K562 (cell line): Measurements from ENCODE around the gene ROR2. TPM values are rescaled to one million over a fixed set of nuclear protein-coding genes. Genes with fewer than 3 reads are reported as not detected.
A peak's percentile ranks its signal among the peaks of the same experiment; 100 is the strongest.

Source experiments
- ELF1 ChIP-seq: fragments of 200-800 bp; sonication (Bioruptor generic); IDR thresholded peaks from 2 replicates; pipeline ENCODE4 v1.6.1; 2016; ENCODE audit warnings: missing genetic modification characterization, missing compliant biosample characterization
- HDAC2 ChIP-seq: fragments of 450-650 bp; IDR thresholded peaks from 2 replicates; pipeline ENCODE4 v1.6.1; 2016; ENCODE audit warnings: mild to moderate bottlenecking
- HNRNPH1 ChIP-seq: fragments of 200-400 bp; formaldehyde crosslinking; optimal IDR thresholded peaks from 2 replicates; pipeline ENCODE3; 2017; ENCODE audit warnings: low read depth, mild to moderate bottlenecking, low read length, moderate library complexity
- ILF3 ChIP-seq: fragments of 450-650 bp; IDR thresholded peaks from 2 replicates; pipeline ENCODE4 v1.6.1; 2018; ENCODE audit warnings: antibody characterized with exemption, mild to moderate bottlenecking, moderate library complexity, borderline replicate concordance
- KLF6 ChIP-seq: fragments of 250-450 bp; sonication (Bioruptor Pico); IDR thresholded peaks from 2 replicates; pipeline ENCODE4 v1.4.0; 2020; ENCODE audit warnings: mild to moderate bottlenecking, moderate library complexity, borderline replicate concordance
- LCOR ChIP-seq: sonication (generic); formaldehyde crosslinking; IDR thresholded peaks from 2 replicates; pipeline ENCODE4 v1.8.0; 2022; ENCODE audit warnings: mild to moderate bottlenecking, missing genetic modification reagents
- MEF2A ChIP-seq: IDR thresholded peaks from 2 replicates; pipeline ENCODE4 v1.6.1; 2011; ENCODE audit warnings: low read depth, mild to moderate bottlenecking, low read length, moderate library complexity; ENCODE audit not compliant: control insufficient read depth
- NFE2L1 ChIP-seq: fragments of 450-650 bp; IDR thresholded peaks from 2 replicates; pipeline ENCODE4 v1.6.1; 2016; ENCODE audit warnings: missing genetic modification characterization, low read depth, mild to moderate bottlenecking, missing compliant biosample characterization, moderate library complexity, borderline replicate concordance
- POLR2A ChIP-seq: fragments of 450-650 bp; conservative IDR thresholded peaks from 2 replicates; pipeline ENCODE4 v1.6.1; 2016
- RBM22 ChIP-seq: fragments of 200-400 bp; formaldehyde crosslinking; IDR thresholded peaks from 2 replicates; pipeline ENCODE4 v1.6.1; 2018; ENCODE audit warnings: low read length, low read depth; ENCODE audit not compliant: poor library complexity, severe bottlenecking
- SAP30 ChIP-seq: fragments of 200-600 bp; sonication (generic); IDR thresholded peaks from 2 replicates; pipeline ENCODE4 v1.6.1; 2012; ENCODE audit warnings: borderline replicate concordance, low read depth, mild to moderate bottlenecking, moderate library complexity, low read length, control low read depth, inconsistent platforms; ENCODE audit not compliant: insufficient read depth, poor library complexity, severe bottlenecking
- TAF1 ChIP-seq: IDR thresholded peaks from 2 replicates; pipeline ENCODE4 v1.6.1; 2011; ENCODE audit warnings: mild to moderate bottlenecking, low read length, moderate library complexity; ENCODE audit not compliant: insufficient read depth, control insufficient read depth, severe bottlenecking; ENCODE audit errors: extremely low read depth
- TRIM24 ChIP-seq, 2 experiments: fragments of 450-650 bp; IDR thresholded peaks; 2 replicates each; pipeline ENCODE4 v1.6.1; 2016
- ZFP36 ChIP-seq: fragments of 150-350 bp; IDR thresholded peaks from 2 replicates; pipeline ENCODE4 v1.6.1; 2018; ENCODE audit warnings: low read length, low read depth; ENCODE audit not compliant: partially characterized antibody
- ZNF175 ChIP-seq: fragments of 200-800 bp; sonication (Bioruptor generic); IDR thresholded peaks from 2 replicates; pipeline ENCODE4 v1.6.1; 2016; ENCODE audit warnings: low read depth, mild to moderate bottlenecking, missing genetic modification characterization, missing compliant biosample characterization
- ZNF239 ChIP-seq: fragments of 250-450 bp; sonication (Bioruptor Pico); IDR thresholded peaks from 2 replicates; pipeline ENCODE4 v1.4.0; 2020; ENCODE audit warnings: mild to moderate bottlenecking
- ZNF589 ChIP-seq: fragments of 200-800 bp; sonication (Bioruptor generic); IDR thresholded peaks from 2 replicates; pipeline ENCODE4 v1.6.1; 2016; ENCODE audit warnings: low read depth, missing genetic modification characterization, missing compliant biosample characterization
- polyA plus RNA-seq, 8 experiments: library from polyadenylated mRNA; depleted of rRNA in 4 of 8; stranded (reverse) in 5 of 8; unstranded in 3 of 8; fragments of >200 nt; fragmentation: Nextera tagmentation in 2 of 8; fragmentation: Illumina TruSeq in 1 of 8; extraction: Ambion mirVana in 2 of 8; extraction: Trizol in 1 of 8; gene quantifications; 2 replicates each; pipeline versions ENCODE4 v1.2.1 to v1.2.3, GENCODE V29; 2011 to 2014; ENCODE audit warnings: inconsistent platforms in 1 of 8, missing spikeins in 1 of 8
- total RNA-seq, 7 experiments: library from RNA; depleted of rRNA in 6 of 7; stranded (reverse); fragments of >200 nt in 6 of 7; fragmentation: Illumina TruSeq in 2 of 7; extraction: Trizol in 2 of 7; gene quantifications; 2 replicates each; pipeline versions ENCODE4 v1.2.1 to v1.2.3, GENCODE V29; 2011 to 2021; ENCODE audit warnings: low replicate concordance in 1 of 7
- TF ChIP-seq, protein P1 (sequence below): fragments of 450-650 bp; IDR thresholded peaks from 2 replicates; pipeline ENCODE4 v1.6.1; 2017; ENCODE audit warnings: antibody characterized with exemption, mild to moderate bottlenecking
- TF ChIP-seq, protein P2 (sequence below): sonication (generic); formaldehyde crosslinking; IDR thresholded peaks from 2 replicates; pipeline ENCODE4 v1.8.0; 2023; ENCODE audit warnings: mild to moderate bottlenecking, missing genetic modification reagents

Gene ROR2
- total and polyA plus RNA-seq, 9 of the 15 experiments (the other 6 are each of a cell fraction or from before 2014, with no cell fraction given), result 5.6 to 33.8 (median 15.3) TPM

DNA sequence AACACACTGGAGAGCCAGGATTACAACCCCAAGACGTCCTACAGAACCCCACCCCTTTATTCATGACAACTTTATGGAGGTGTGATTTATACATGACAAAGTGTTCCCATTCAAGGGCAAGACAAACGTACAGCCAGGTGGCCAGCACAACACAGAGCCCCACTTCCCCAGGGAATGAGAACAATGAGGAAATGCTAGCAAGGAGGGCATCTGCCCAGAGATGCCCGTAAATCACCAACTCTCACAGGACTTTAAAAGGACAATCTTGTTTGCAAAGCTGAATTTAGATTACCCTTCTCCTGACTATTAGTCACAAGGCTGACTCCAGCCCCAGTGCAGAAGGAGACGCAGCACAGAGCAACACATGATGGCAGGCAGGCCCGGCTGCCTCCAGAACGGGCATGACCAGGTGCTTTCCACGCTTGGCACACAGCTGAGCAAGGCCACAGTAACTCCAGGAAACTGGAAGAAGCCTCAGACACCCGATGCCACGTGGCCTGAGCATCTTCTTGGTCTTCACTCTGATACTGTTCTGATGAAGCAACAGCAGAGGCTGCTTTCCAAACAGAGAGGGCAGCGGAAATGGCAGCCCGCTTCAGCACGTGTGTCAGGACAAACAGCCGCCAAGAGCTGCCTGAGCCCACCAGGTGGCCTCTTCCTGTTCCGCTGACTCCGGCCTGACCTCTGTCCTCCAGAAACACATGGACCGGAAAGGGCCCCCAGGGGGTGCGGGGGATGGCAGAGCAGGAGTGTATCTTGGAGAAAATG, 51.4 kb downstream of the ROR2 start (continued):
- TF ChIP-seq ZNF589 (CRISPR knock-in tag), result peak; percentile 72; the same call in 1 of the 2 replicates
- TF ChIP-seq, protein P1, sequence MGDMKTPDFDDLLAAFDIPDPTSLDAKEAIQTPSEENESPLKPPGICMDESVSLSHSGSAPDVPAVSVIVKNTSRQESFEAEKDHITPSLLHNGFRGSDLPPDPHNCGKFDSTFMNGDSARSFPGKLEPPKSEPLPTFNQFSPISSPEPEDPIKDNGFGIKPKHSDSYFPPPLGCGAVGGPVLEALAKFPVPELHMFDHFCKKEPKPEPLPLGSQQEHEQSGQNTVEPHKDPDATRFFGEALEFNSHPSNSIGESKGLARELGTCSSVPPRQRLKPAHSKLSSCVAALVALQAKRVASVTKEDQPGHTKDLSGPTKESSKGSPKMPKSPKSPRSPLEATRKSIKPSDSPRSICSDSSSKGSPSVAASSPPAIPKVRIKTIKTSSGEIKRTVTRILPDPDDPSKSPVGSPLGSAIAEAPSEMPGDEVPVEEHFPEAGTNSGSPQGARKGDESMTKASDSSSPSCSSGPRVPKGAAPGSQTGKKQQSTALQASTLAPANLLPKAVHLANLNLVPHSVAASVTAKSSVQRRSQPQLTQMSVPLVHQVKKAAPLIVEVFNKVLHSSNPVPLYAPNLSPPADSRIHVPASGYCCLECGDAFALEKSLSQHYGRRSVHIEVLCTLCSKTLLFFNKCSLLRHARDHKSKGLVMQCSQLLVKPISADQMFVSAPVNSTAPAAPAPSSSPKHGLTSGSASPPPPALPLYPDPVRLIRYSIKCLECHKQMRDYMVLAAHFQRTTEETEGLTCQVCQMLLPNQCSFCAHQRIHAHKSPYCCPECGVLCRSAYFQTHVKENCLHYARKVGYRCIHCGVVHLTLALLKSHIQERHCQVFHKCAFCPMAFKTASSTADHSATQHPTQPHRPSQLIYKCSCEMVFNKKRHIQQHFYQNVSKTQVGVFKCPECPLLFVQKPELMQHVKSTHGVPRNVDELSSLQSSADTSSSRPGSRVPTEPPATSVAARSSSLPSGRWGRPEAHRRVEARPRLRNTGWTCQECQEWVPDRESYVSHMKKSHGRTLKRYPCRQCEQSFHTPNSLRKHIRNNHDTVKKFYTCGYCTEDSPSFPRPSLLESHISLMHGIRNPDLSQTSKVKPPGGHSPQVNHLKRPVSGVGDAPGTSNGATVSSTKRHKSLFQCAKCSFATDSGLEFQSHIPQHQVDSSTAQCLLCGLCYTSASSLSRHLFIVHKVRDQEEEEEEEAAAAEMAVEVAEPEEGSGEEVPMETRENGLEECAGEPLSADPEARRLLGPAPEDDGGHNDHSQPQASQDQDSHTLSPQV, result no peak
- TF ChIP-seq, protein P2, sequence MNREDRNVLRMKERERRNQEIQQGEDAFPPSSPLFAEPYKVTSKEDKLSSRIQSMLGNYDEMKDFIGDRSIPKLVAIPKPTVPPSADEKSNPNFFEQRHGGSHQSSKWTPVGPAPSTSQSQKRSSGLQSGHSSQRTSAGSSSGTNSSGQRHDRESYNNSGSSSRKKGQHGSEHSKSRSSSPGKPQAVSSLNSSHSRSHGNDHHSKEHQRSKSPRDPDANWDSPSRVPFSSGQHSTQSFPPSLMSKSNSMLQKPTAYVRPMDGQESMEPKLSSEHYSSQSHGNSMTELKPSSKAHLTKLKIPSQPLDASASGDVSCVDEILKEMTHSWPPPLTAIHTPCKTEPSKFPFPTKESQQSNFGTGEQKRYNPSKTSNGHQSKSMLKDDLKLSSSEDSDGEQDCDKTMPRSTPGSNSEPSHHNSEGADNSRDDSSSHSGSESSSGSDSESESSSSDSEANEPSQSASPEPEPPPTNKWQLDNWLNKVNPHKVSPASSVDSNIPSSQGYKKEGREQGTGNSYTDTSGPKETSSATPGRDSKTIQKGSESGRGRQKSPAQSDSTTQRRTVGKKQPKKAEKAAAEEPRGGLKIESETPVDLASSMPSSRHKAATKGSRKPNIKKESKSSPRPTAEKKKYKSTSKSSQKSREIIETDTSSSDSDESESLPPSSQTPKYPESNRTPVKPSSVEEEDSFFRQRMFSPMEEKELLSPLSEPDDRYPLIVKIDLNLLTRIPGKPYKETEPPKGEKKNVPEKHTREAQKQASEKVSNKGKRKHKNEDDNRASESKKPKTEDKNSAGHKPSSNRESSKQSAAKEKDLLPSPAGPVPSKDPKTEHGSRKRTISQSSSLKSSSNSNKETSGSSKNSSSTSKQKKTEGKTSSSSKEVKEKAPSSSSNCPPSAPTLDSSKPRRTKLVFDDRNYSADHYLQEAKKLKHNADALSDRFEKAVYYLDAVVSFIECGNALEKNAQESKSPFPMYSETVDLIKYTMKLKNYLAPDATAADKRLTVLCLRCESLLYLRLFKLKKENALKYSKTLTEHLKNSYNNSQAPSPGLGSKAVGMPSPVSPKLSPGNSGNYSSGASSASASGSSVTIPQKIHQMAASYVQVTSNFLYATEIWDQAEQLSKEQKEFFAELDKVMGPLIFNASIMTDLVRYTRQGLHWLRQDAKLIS (CRISPR knock-in tag), result no peak
- peak; percentile 67; the same call in 1 of the 2 replicates for TF ChIP-seq ZNF175 (CRISPR knock-in tag)
- TF ChIP-seq LCOR (CRISPR knock-in tag), result no peak
- no peak for TF ChIP-seq NFE2L1
- peak; percentile 40 for TF ChIP-seq SAP30
- peak; percentile 33 for TF ChIP-seq TAF1
- peak; percentile 9; the same call in 1 of the 2 replicates for TF ChIP-seq MEF2A
- peak in 1 of 2 experiments; percentile 51; a peak in 1 of 4 replicates for TF ChIP-seq TRIM24 (IDR thresholded peaks at IDR 0.05)
- TF ChIP-seq ELF1 (tag), result 0 out of 2 replicates have a peak, but pooled peaks have one; percentile 49
- TF ChIP-seq HDAC2, result 0 out of 2 replicates have a peak, but pooled peaks have one; percentile 22
- peak; percentile 45; the same call in 1 of the 2 replicates for TF ChIP-seq ZNF239 (CRISPR knock-in tag)
- no peak; the same call in 1 of the 2 replicates for TF ChIP-seq POLR2A
- no peak for TF ChIP-seq HNRNPH1
- TF ChIP-seq RBM22, result no peak
- peak; percentile 30 for TF ChIP-seq ZFP36
- TF ChIP-seq ILF3, result no peak
- TF ChIP-seq KLF6 (CRISPR knock-in tag), result 0 out of 2 replicates have a peak, but pooled peaks have one; percentile 17
